Osteocyte (in vitro differentiated cells): ENCODE data around the gene TNNC1. TPM values are rescaled to one million over a fixed set of nuclear protein-coding genes. Genes with fewer than 3 reads are reported as not detected.
A peak's percentile ranks its signal among the peaks of the same experiment; 100 is the strongest.

Source experiments
- DNase-seq: peaks from one replicate; pipeline ENCODE4 v3.0.0; 2021; ENCODE audit warnings: mixed read lengths; ENCODE audit not compliant: unreplicated experiment; ENCODE audit errors: extremely low spot score
- H3K27ac Mint-ChIP-seq: one replicate; pipeline ENCODE4 v1.8.0; 2021; ENCODE audit warnings: mild to moderate bottlenecking, mixed read lengths; ENCODE audit not compliant: unreplicated experiment
- H3K27me3 Mint-ChIP-seq: one replicate; pipeline ENCODE4 v1.8.0; 2021; ENCODE audit warnings: mixed read lengths; ENCODE audit not compliant: unreplicated experiment
- H3K36me3 Mint-ChIP-seq: one replicate; pipeline ENCODE4 v1.8.0; 2021; ENCODE audit warnings: mixed read lengths; ENCODE audit not compliant: unreplicated experiment
- H3K4me1 Mint-ChIP-seq: one replicate; pipeline ENCODE4 v1.8.0; 2021; ENCODE audit warnings: mixed read lengths; ENCODE audit not compliant: unreplicated experiment
- H3K4me3 Mint-ChIP-seq: one replicate; pipeline ENCODE4 v1.8.0; 2021; ENCODE audit warnings: mild to moderate bottlenecking, moderate library complexity, mixed read lengths; ENCODE audit not compliant: unreplicated experiment
- H3K9me3 Mint-ChIP-seq: one replicate; pipeline ENCODE4 v1.8.0; 2021; ENCODE audit warnings: mixed read lengths; ENCODE audit not compliant: unreplicated experiment
- CTCF ChIP-seq: fragments of 200-600 bp; sonication (generic); IDR thresholded peaks from 2 replicates; pipeline ENCODE4 v1.5.0; 2021; ENCODE audit warnings: antibody characterized with exemption, mild to moderate bottlenecking, moderate library complexity
- total RNA-seq: library from RNA; stranded (reverse); gene quantifications from 2 replicates; pipeline ENCODE4 v1.2.1, GENCODE V29; 2021

The TNNC1 gene
- total RNA-seq, 1 donor from 2014 or later: not detected

GRCh38 chr3:52458770-52459545 is 5.1 kb upstream of the TNNC1 start:
- no peak overlapping the region for H3K27ac Mint-ChIP-seq
- H3K4me1 Mint-ChIP-seq: peaks cover 24% of the 10 kb centered on the region
- H3K27me3 Mint-ChIP-seq: no peaks in the 10 kb centered on the region
- H3K4me3 Mint-ChIP-seq: no peak overlapping the region
- no peak for DNase-seq
- peaks cover 28% of the 10 kb centered on the region for H3K36me3 Mint-ChIP-seq
- H3K9me3 Mint-ChIP-seq: no peaks in the 10 kb centered on the region
- no peak for TF ChIP-seq CTCF

GRCh38 chr3:52458031-52458760 is 4.4 kb upstream of the TNNC1 start:
- DNase-seq: no peak
- TF ChIP-seq CTCF: no peak
- no peak overlapping the region for H3K4me3 Mint-ChIP-seq
- H3K36me3 Mint-ChIP-seq: peaks cover 26% of the 10 kb centered on the region
- no peak overlapping the region for H3K27ac Mint-ChIP-seq
- H3K4me1 Mint-ChIP-seq: peaks cover 25% of the 10 kb centered on the region
- no peaks in the 10 kb centered on the region for H3K9me3 Mint-ChIP-seq
- H3K27me3 Mint-ChIP-seq: no peaks in the 10 kb centered on the region

GRCh38 chr3:52456800-52457183 is 3.0 kb upstream of the TNNC1 start:
- H3K36me3 Mint-ChIP-seq: peaks cover 16% of the 10 kb centered on the region

GRCh38 chr3:52456169-52456799 is 2.4 kb upstream of the TNNC1 start:
- no peaks in the 10 kb centered on the region for H3K9me3 Mint-ChIP-seq
- peaks cover 23% of the 10 kb centered on the region for H3K4me1 Mint-ChIP-seq
- peak overlapping the region; percentile 98 for H3K4me3 Mint-ChIP-seq
- peak overlapping the region; percentile 94 for H3K27ac Mint-ChIP-seq
- DNase-seq: peak; percentile 83
- no peaks in the 10 kb centered on the region for H3K27me3 Mint-ChIP-seq
- no peak for TF ChIP-seq CTCF
- H3K36me3 Mint-ChIP-seq: peaks cover 16% of the 10 kb centered on the region

More at GRCh38 chr3:52456800-52457183, 3.0 kb upstream of the TNNC1 start:
- H3K27me3 Mint-ChIP-seq: no peaks in the 10 kb centered on the region
- DNase-seq: no peak
- peaks cover 23% of the 10 kb centered on the region for H3K4me1 Mint-ChIP-seq
- H3K9me3 Mint-ChIP-seq: no peaks in the 10 kb centered on the region
- H3K27ac Mint-ChIP-seq: peak overlapping the region; percentile 94
- no peak for TF ChIP-seq CTCF
- H3K4me3 Mint-ChIP-seq: peak overlapping the region; percentile 98
